Loucy (cell line): Measurements from ENCODE around the gene MTFR1L.

Experiments
- H2AFZ ChIP-seq: fragments of 200-600 bp; sonication (generic); 2 replicates; pipeline ENCODE4 v1.6.0; 2016; ENCODE audit warnings: antibody characterized with exemption, mild to moderate bottlenecking, low read length, moderate library complexity
- H3F3A ChIP-seq: fragments of 200-600 bp; 2 replicates; pipeline ENCODE4 v1.6.0; 2016; ENCODE audit warnings: antibody characterized with exemption, low read depth, mild to moderate bottlenecking
- H3K27me3 ChIP-seq: fragments of 200-600 bp; sonication (generic); 2 replicates; pipeline ENCODE4 v1.6.1; 2014; ENCODE audit warnings: low read length, mild to moderate bottlenecking; ENCODE audit not compliant: insufficient read depth, poor library complexity, severe bottlenecking
- H3K36me3 ChIP-seq: fragments of 200-600 bp; sonication (generic); 2 replicates; pipeline ENCODE4 v1.6.1; 2016; ENCODE audit warnings: low read length; ENCODE audit not compliant: insufficient read depth
- H3K4me1 ChIP-seq: fragments of 200-600 bp; sonication (generic); 2 replicates; pipeline ENCODE4 v1.5.1; 2014; ENCODE audit warnings: low read length, mild to moderate bottlenecking; ENCODE audit not compliant: insufficient read depth, poor library complexity, severe bottlenecking
- H3K4me2 ChIP-seq: fragments of 200-600 bp; sonication (generic); 2 replicates; pipeline ENCODE4 v1.6.0; 2014; ENCODE audit warnings: antibody characterized with exemption, low read length, low read depth, mild to moderate bottlenecking; ENCODE audit not compliant: poor library complexity, severe bottlenecking
- H3K4me3 ChIP-seq: fragments of 200-600 bp; sonication (generic); 2 replicates; pipeline ENCODE4 v1.5.1; 2014; ENCODE audit warnings: low read length, mild to moderate bottlenecking, mixed read lengths; ENCODE audit not compliant: poor library complexity, severe bottlenecking
- H3K79me2 ChIP-seq: fragments of 200-600 bp; sonication (generic); 2 replicates; pipeline ENCODE4 v1.6.1; 2014; ENCODE audit warnings: low read length; ENCODE audit not compliant: insufficient read depth
- H3K9ac ChIP-seq: fragments of 200-600 bp; sonication (generic); 2 replicates; pipeline ENCODE4 v1.6.0; 2014; ENCODE audit warnings: mild to moderate bottlenecking, low read depth, low read length, moderate library complexity; ENCODE audit not compliant: poor library complexity, severe bottlenecking
- H3K9me2 ChIP-seq: fragments of 200-600 bp; sonication (generic); replicated peaks from 2 replicates; pipeline ENCODE4 v1.6.1; 2016; ENCODE audit warnings: low read depth, low read length, mixed read lengths
- H3K9me3 ChIP-seq: fragments of 200-600 bp; sonication (generic); 2 replicates; pipeline ENCODE4 v1.6.1; 2014; ENCODE audit warnings: mild to moderate bottlenecking, antibody characterized with exemption, low read length, low read depth; ENCODE audit not compliant: insufficient read depth
- H4K20me1 ChIP-seq: fragments of 200-600 bp; sonication (generic); 2 replicates; pipeline ENCODE4 v1.6.0; 2014; ENCODE audit warnings: antibody characterized with exemption, low read length, mild to moderate bottlenecking; ENCODE audit not compliant: insufficient read depth, poor library complexity, severe bottlenecking
- CTCF ChIP-seq: fragments of 200-600 bp; sonication (generic); conservative IDR thresholded peaks from 2 replicates; pipeline ENCODE4 v1.5.1; 2014; ENCODE audit warnings: mild to moderate bottlenecking, antibody characterized with exemption, low read length
- EZH2phosphoT487 ChIP-seq: fragments of 200-600 bp; IDR thresholded peaks from 2 replicates; pipeline ENCODE4 v1.6.1; 2018; ENCODE audit warnings: antibody characterized with exemption, mild to moderate bottlenecking, moderate library complexity, borderline replicate concordance

The MTFR1L gene

GRCh38 chr1:25825605-25826004 is 5.9 kb downstream of the MTFR1L start:
- no peaks in the 10 kb centered on the region for H3F3A ChIP-seq
- no peak for TF ChIP-seq CTCF
- no peaks in the 10 kb centered on the region for H3K9me2 ChIP-seq
- H3K9me3 ChIP-seq: no peaks in the 10 kb centered on the region
- H3K79me2 ChIP-seq: peaks cover 17% of the 10 kb centered on the region; the same call in 1 of the 2 replicates
- H3K4me2 ChIP-seq: no peak overlapping the region
- peaks cover 36% of the 10 kb centered on the region; the same call in 1 of the 2 replicates for H3K36me3 ChIP-seq
- H3K9ac ChIP-seq: no peak overlapping the region
- H3K4me3 ChIP-seq: no peak overlapping the region
- peaks cover 13% of the 10 kb centered on the region for H4K20me1 ChIP-seq
- H3K4me1 ChIP-seq: peaks cover 15% of the 10 kb centered on the region
- H2AFZ ChIP-seq: no peak overlapping the region
- no peaks in the 10 kb centered on the region for H3K27me3 ChIP-seq

GRCh38 chr1:25826571-25826970 is 6.8 kb downstream of the MTFR1L start:
- no peak overlapping the region for H3K4me3 ChIP-seq
- H3K9ac ChIP-seq: no peak overlapping the region
- peaks cover 5% of the 10 kb centered on the region for H4K20me1 ChIP-seq
- H3K36me3 ChIP-seq: peaks cover 45% of the 10 kb centered on the region; the same call in 1 of the 2 replicates
- H2AFZ ChIP-seq: no peak overlapping the region
- H3K9me2 ChIP-seq: no peaks in the 10 kb centered on the region
- peaks cover 13% of the 10 kb centered on the region for H3K4me1 ChIP-seq
- H3K79me2 ChIP-seq: peaks cover 7% of the 10 kb centered on the region; the same call in 1 of the 2 replicates
- H3K9me3 ChIP-seq: no peaks in the 10 kb centered on the region
- peaks cover 1% of the 10 kb centered on the region; the same call in 1 of the 2 replicates for H3F3A ChIP-seq
- no peaks in the 10 kb centered on the region for H3K27me3 ChIP-seq
- TF ChIP-seq CTCF: no peak
- TF ChIP-seq EZH2phosphoT487: no peak
- H3K4me2 ChIP-seq: no peak overlapping the region

DNA sequence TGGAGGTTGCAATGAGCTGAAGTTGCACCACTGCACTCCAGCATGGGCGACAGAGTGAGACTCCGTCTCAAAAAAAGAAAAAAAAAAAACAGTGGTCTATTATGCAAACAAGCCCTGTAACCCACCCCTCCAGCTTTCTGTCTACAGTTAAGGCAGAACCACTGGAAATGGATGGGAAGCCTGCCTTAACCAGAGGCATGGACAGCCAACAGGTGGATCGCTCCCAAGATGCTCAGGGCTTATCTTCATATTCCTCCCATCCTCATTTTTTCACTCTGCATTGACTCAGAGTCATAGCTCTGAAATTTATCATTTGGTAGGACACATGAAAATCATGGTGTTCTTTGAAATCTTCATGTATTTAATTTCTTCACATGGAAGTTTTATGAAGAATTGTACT is 8.7 kb downstream of the MTFR1L start:
- Histone ChIP-seq H3F3A (peaks cover 2% of the 10 kb centered on the region; the same call in 1 of the 2 replicates), H3K4me1 (peaks cover 16% of the 10 kb centered on the region), H3K27me3 (no peaks in the 10 kb centered on the region), H3K4me2 (no peak overlapping the region), H3K9me3 (no peaks in the 10 kb centered on the region), H3K79me2 (no peaks in the 10 kb centered on the region), H3K9ac (no peak overlapping the region), H3K9me2 (no peaks in the 10 kb centered on the region), H3K4me3 (no peak overlapping the region), H3K36me3 (peaks cover 52% of the 10 kb centered on the region; the same call in 1 of the 2 replicates), H2AFZ (no peak overlapping the region), H4K20me1 (no peaks in the 10 kb centered on the region)
- TF ChIP-seq CTCF (no peak), EZH2phosphoT487 (no peak)
